KMS-11 (cell line): Measurements from ENCODE around the gene ACER3.
"Not testable (repeated sequence)": the region's sequence is repeated elsewhere in the genome, so short reads cannot be mapped to it uniquely, and the experiment has no call there.

Experiments
- H2AFZ ChIP-seq: fragments of 200-600 bp; sonication (generic); 2 replicates; pipeline ENCODE4 v1.6.1; 2016; ENCODE audit warnings: antibody characterized with exemption, mixed run types, low read depth
- H3K27ac ChIP-seq: fragments of 200-600 bp; sonication (generic); 2 replicates; pipeline ENCODE4 v1.6.1; 2016; ENCODE audit warnings: mild to moderate bottlenecking, mixed run types
- H3K27me3 ChIP-seq: fragments of 200-600 bp; sonication (generic); 2 replicates; pipeline ENCODE4 v1.6.1; 2017; ENCODE audit warnings: mild to moderate bottlenecking, low read depth, mixed run types, moderate library complexity; ENCODE audit not compliant: insufficient read depth
- H3K36me3 ChIP-seq: fragments of 200-600 bp; sonication (generic); 2 replicates; pipeline ENCODE4 v1.6.1; 2017; ENCODE audit warnings: mild to moderate bottlenecking, mixed run types; ENCODE audit not compliant: insufficient read depth
- H3K4me1 ChIP-seq: fragments of 200-600 bp; sonication (generic); 2 replicates; pipeline ENCODE4 v1.6.1; 2016; ENCODE audit warnings: mild to moderate bottlenecking, low read depth, mixed run types; ENCODE audit not compliant: poor library complexity, severe bottlenecking
- H3K4me2 ChIP-seq: fragments of 200-600 bp; sonication (generic); 2 replicates; pipeline ENCODE4 v1.7.0; 2016; ENCODE audit warnings: mild to moderate bottlenecking, mixed run types
- H3K4me3 ChIP-seq: fragments of 200-600 bp; sonication (generic); IDR thresholded peaks from 2 replicates; pipeline ENCODE4 v1.6.1; 2017; ENCODE audit warnings: low read depth, low read length, mixed read lengths; ENCODE audit not compliant: insufficient read depth
- H3K79me2 ChIP-seq: fragments of 200-600 bp; sonication (generic); 2 replicates; pipeline ENCODE4 v1.6.1; 2016; ENCODE audit warnings: low read depth, mixed run types; ENCODE audit not compliant: insufficient read depth
- H3K9ac ChIP-seq: fragments of 200-600 bp; sonication (generic); 2 replicates; pipeline ENCODE4 v1.6.1; 2016; ENCODE audit warnings: mild to moderate bottlenecking, mixed run types
- H4K20me1 ChIP-seq: fragments of 200-600 bp; sonication (generic); 2 replicates; pipeline ENCODE4 v1.6.1; 2016; ENCODE audit warnings: mild to moderate bottlenecking, mixed run types; ENCODE audit not compliant: insufficient read depth
- TF ChIP-seq, protein P1 (sequence below): fragments of 200-600 bp; sonication (generic); conservative IDR thresholded peaks from 2 replicates; pipeline ENCODE4 v1.6.1; 2017; ENCODE audit warnings: low read depth, mild to moderate bottlenecking, antibody characterized with exemption, low read length, moderate library complexity, mixed read lengths

Gene ACER3

GRCh38 chr11:76901144-76901543 lies 40.4 kb downstream of the ACER3 start:
- H4K20me1 ChIP-seq, result no peaks in the 10 kb centered on the region
- peaks cover 12% of the 10 kb centered on the region for H3K4me1 ChIP-seq
- H3K9ac ChIP-seq, result no peak overlapping the region
- H3K4me3 ChIP-seq, result no peak overlapping the region
- H3K36me3 ChIP-seq, result no peaks in the 10 kb centered on the region
- no peaks in the 10 kb centered on the region for H3K79me2 ChIP-seq
- no peak overlapping the region for H3K27ac ChIP-seq
- TF ChIP-seq, protein P1, sequence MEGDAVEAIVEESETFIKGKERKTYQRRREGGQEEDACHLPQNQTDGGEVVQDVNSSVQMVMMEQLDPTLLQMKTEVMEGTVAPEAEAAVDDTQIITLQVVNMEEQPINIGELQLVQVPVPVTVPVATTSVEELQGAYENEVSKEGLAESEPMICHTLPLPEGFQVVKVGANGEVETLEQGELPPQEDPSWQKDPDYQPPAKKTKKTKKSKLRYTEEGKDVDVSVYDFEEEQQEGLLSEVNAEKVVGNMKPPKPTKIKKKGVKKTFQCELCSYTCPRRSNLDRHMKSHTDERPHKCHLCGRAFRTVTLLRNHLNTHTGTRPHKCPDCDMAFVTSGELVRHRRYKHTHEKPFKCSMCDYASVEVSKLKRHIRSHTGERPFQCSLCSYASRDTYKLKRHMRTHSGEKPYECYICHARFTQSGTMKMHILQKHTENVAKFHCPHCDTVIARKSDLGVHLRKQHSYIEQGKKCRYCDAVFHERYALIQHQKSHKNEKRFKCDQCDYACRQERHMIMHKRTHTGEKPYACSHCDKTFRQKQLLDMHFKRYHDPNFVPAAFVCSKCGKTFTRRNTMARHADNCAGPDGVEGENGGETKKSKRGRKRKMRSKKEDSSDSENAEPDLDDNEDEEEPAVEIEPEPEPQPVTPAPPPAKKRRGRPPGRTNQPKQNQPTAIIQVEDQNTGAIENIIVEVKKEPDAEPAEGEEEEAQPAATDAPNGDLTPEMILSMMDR, result no peak
- H2AFZ ChIP-seq, result no peak overlapping the region
- no peaks in the 10 kb centered on the region for H3K27me3 ChIP-seq
- H3K4me2 ChIP-seq, result no peak overlapping the region

- not testable (repeated sequence) for H3K4me2 ChIP-seq, H2AFZ ChIP-seq, H3K27me3 ChIP-seq, H4K20me1 ChIP-seq, H3K9ac ChIP-seq, H3K27ac ChIP-seq, H3K36me3 ChIP-seq, H3K4me1 ChIP-seq, H3K4me3 ChIP-seq, H3K79me2 ChIP-seq
These were observed 40.9 kb downstream of the ACER3 start for GRCh38 chr11:76901622-76902021.

- H3K4me1 ChIP-seq, result peaks cover 1% of the 10 kb centered on the region
- no peak overlapping the region for H2AFZ ChIP-seq
- H3K9ac ChIP-seq, result no peak overlapping the region
- H3K27me3 ChIP-seq, result no peaks in the 10 kb centered on the region
- no peak overlapping the region for H3K27ac ChIP-seq
- no peak overlapping the region for H3K4me2 ChIP-seq
- no peaks in the 10 kb centered on the region for H3K36me3 ChIP-seq
- H3K4me3 ChIP-seq, result no peak overlapping the region
- no peaks in the 10 kb centered on the region for H3K79me2 ChIP-seq
- TF ChIP-seq, protein P1, result no peak
- no peaks in the 10 kb centered on the region for H4K20me1 ChIP-seq
These were observed 41.6 kb downstream of the ACER3 start for GRCh38 chr11:76902121-76903014.

GRCh38 chr11:76903325-76903724 lies 42.6 kb downstream of the ACER3 start:
- Histone ChIP-seq H3K27ac (no peak overlapping the region), H4K20me1 (no peaks in the 10 kb centered on the region), H2AFZ (no peak overlapping the region), H3K4me2 (no peak overlapping the region), H3K4me1 (no peaks in the 10 kb centered on the region), H3K4me3 (no peak overlapping the region), H3K9ac (no peak overlapping the region), H3K36me3 (no peaks in the 10 kb centered on the region), H3K27me3 (no peaks in the 10 kb centered on the region), H3K79me2 (no peaks in the 10 kb centered on the region)
- TF ChIP-seq, protein P1, result no peak
